Caco-2 (cell line): Measurements from ENCODE around the gene BICRAL. TPM values are rescaled to one million over a fixed set of nuclear protein-coding genes. Genes with fewer than 3 reads are reported as not detected.
A peak's percentile ranks its signal among the peaks of the same experiment; 100 is the strongest.
"Not testable (repeated sequence)": the region's sequence is repeated elsewhere in the genome, so short reads cannot be mapped to it uniquely, and the experiment has no call there.

ENCODE experiments used
- BruUV-seq: library from RNA; stranded (reverse); fragments of 400-500 nt; replicated peaks from 2 replicates; lab custom pipeline; 2021; lab: Mats Ljungman, UMichigan
- CTCF ChIA-PET: fragments of 300-600 bp; sonication (Branson Sonifier 250); formaldehyde crosslinking; loops from one replicate; lab custom pipeline; 2022; ENCODE audit warnings: antibody characterized with exemption; lab: Charles Lee
- POLR2A ChIA-PET: fragments of 300-600 bp; sonication (Branson Sonifier 250); formaldehyde crosslinking; loops from one replicate; lab custom pipeline; 2022; ENCODE audit warnings: antibody characterized with exemption; lab: Charles Lee
- DNase-seq, 2 experiments: peaks; one replicate each; pipeline versions ENCODE4 v3.0.0 to v3.0.0-alpha.2; 2020 to 2022
- H3K27me3 ChIP-seq: replicated peaks from 2 replicates; pipeline ENCODE4 v1.6.0; 2011; ENCODE audit warnings: low read length; ENCODE audit not compliant: control insufficient read depth, insufficient read depth
- H3K36me3 ChIP-seq: 2 replicates; pipeline ENCODE4 v1.5.1; 2011; ENCODE audit warnings: low read length; ENCODE audit not compliant: control insufficient read depth, insufficient read depth
- H3K4me1 ChIP-seq: fragments of 250-450 bp; sonication (Bioruptor Pico); 2 replicates; pipeline ENCODE4 v1.5.1; 2020; ENCODE audit warnings: mild to moderate bottlenecking
- H3K4me3 ChIP-seq: 2 replicates; pipeline ENCODE4 v1.5.1; 2011; ENCODE audit warnings: low read depth, mild to moderate bottlenecking, control low read depth, low read length
- H3K9me3 ChIP-seq: fragments of 250-450 bp; sonication (Bioruptor Pico); 2 replicates; pipeline ENCODE4 v1.5.1; 2020; ENCODE audit warnings: mild to moderate bottlenecking, moderate library complexity
- H3K27ac Mint-ChIP-seq: one replicate; pipeline ENCODE4 v1.8.0; 2022; ENCODE audit warnings: mixed read lengths; ENCODE audit not compliant: unreplicated experiment
- H3K27me3 Mint-ChIP-seq: one replicate; pipeline ENCODE4 v1.8.0; 2022; ENCODE audit warnings: mixed read lengths; ENCODE audit not compliant: insufficient read depth, unreplicated experiment
- H3K36me3 Mint-ChIP-seq: one replicate; pipeline ENCODE4 v1.8.0; 2022; ENCODE audit warnings: mild to moderate bottlenecking, mixed read lengths; ENCODE audit not compliant: insufficient read depth, unreplicated experiment
- H3K4me1 Mint-ChIP-seq: one replicate; pipeline ENCODE4 v1.8.0; 2022; ENCODE audit warnings: low read depth, mixed read lengths; ENCODE audit not compliant: unreplicated experiment
- H3K4me3 Mint-ChIP-seq: one replicate; pipeline ENCODE4 v1.8.0; 2022; ENCODE audit warnings: mild to moderate bottlenecking, moderate library complexity, mixed read lengths; ENCODE audit not compliant: unreplicated experiment
- H3K9me3 Mint-ChIP-seq: one replicate; pipeline ENCODE4 v1.8.0; 2022; ENCODE audit warnings: mixed read lengths; ENCODE audit not compliant: unreplicated experiment
- intact Hi-C: fragments of 100-400 bp; cut with micrococcal nuclease; formaldehyde crosslinking; loops from one replicate; pipeline ENCODE4 v1.10.0; 2022; ENCODE audit not compliant: unreplicated experiment
- total RNA-seq: library from RNA; stranded (reverse); gene quantifications from 2 replicates; pipeline ENCODE4 v1.2.3, GENCODE V29; 2022
- TF ChIP-seq, protein P1 (sequence below), 2 experiments: fragments of 200-600 bp in 1 of 2; IDR thresholded peaks; 1 replicate in 1 of 2; 2 replicates in 1 of 2; pipeline versions ENCODE4 v1.5.1 to v1.8.0; 2011 to 2022; ENCODE audit warnings: antibody characterized with exemption in 1 of 2, control low read depth in 1 of 2, inconsistent platforms in 1 of 2, low read depth in 1 of 2, low read length in 1 of 2, mild to moderate bottlenecking in 1 of 2, moderate library complexity in 1 of 2; ENCODE audit not compliant: insufficient read depth in 1 of 2, severe bottlenecking in 1 of 2, unreplicated experiment in 1 of 2

BICRAL gene
- total RNA-seq, 1 experiment from 2014 or later: 5.3 TPM

DNA sequence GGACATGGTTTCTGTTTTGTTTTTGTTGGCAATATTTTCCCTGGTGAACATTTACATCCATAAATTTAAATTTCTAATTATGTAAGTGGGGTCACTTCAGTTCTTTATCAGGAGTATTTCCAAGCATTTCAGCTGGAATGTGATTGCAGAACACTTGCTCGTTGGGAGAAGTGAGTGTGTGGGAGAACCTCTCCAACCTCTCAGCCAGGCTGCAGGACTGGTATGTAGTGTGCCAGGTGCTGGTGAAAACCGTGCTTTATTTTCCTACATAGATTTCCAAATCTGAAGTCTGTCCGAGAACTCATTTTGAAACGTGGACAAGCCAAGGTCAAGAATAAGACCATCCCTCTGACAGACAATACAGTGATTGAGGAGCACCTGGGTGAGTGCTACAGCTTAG is 103.8 kb downstream of the BICRAL start:
- H3K36me3 Mint-ChIP-seq: peaks cover 78% of the 10 kb centered on the region
- intact Hi-C loops: no loop called here
- H3K27me3 Mint-ChIP-seq: no peaks in the 10 kb centered on the region
- TF ChIP-seq, protein P1, sequence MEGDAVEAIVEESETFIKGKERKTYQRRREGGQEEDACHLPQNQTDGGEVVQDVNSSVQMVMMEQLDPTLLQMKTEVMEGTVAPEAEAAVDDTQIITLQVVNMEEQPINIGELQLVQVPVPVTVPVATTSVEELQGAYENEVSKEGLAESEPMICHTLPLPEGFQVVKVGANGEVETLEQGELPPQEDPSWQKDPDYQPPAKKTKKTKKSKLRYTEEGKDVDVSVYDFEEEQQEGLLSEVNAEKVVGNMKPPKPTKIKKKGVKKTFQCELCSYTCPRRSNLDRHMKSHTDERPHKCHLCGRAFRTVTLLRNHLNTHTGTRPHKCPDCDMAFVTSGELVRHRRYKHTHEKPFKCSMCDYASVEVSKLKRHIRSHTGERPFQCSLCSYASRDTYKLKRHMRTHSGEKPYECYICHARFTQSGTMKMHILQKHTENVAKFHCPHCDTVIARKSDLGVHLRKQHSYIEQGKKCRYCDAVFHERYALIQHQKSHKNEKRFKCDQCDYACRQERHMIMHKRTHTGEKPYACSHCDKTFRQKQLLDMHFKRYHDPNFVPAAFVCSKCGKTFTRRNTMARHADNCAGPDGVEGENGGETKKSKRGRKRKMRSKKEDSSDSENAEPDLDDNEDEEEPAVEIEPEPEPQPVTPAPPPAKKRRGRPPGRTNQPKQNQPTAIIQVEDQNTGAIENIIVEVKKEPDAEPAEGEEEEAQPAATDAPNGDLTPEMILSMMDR (IDR thresholded peaks at IDR 0.05; ENCODE audit: insufficient read depth in 1 of 2, low read depth in 1 of 2, low read length in 1 of 2, severe bottlenecking in 1 of 2, unreplicated experiment in 1 of 2): no peak
- H3K27me3 ChIP-seq: no peaks in the 10 kb centered on the region
- no peak for DNase-seq
- no peak overlapping the region for H3K4me3 Mint-ChIP-seq
- no peaks in the 10 kb centered on the region for H3K4me1 ChIP-seq
- H3K36me3 ChIP-seq: peaks cover 7% of the 10 kb centered on the region
- no TSS peak for BruUV-seq
- no peaks in the 10 kb centered on the region for H3K4me1 Mint-ChIP-seq
- ChIA-PET CTCF (no interaction called here), POLR2A (no interaction called here)
- no peak overlapping the region for H3K27ac Mint-ChIP-seq
- no peaks in the 10 kb centered on the region for H3K9me3 Mint-ChIP-seq
- no peaks in the 10 kb centered on the region for H3K9me3 ChIP-seq
- no peak overlapping the region for H3K4me3 ChIP-seq

DNA sequence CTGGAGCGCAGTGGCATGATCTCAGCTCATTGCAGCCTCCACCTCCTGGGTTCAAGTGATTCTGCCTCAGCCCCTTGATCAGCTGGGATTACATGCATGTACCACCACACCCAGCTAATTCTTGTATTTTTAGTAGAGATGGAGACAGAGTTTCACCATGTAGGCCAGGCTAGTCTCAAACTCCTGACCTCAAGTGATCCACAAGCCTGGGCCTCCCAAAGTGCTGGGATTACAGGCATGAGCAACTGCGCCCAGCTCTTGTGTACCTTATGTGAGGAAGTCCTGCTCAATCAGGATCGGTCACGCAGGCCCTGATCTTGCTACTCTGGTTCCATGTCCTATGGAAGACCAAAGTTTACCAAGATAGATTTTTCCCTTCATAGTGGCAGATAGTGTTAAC is 106.3 kb downstream of the BICRAL start:
- CTCF ChIA-PET, POLR2A ChIA-PET, intact Hi-C loops, H3K4me3 Mint-ChIP-seq, H3K27ac Mint-ChIP-seq, H3K9me3 Mint-ChIP-seq, H3K27me3 Mint-ChIP-seq, H3K4me1 Mint-ChIP-seq, DNase-seq, H3K9me3 ChIP-seq, H3K4me1 ChIP-seq, BruUV-seq, H3K36me3 ChIP-seq, H3K4me3 ChIP-seq, H3K27me3 ChIP-seq: not testable (repeated sequence)
- peaks cover 67% of the 10 kb centered on the region for H3K36me3 Mint-ChIP-seq

DNA sequence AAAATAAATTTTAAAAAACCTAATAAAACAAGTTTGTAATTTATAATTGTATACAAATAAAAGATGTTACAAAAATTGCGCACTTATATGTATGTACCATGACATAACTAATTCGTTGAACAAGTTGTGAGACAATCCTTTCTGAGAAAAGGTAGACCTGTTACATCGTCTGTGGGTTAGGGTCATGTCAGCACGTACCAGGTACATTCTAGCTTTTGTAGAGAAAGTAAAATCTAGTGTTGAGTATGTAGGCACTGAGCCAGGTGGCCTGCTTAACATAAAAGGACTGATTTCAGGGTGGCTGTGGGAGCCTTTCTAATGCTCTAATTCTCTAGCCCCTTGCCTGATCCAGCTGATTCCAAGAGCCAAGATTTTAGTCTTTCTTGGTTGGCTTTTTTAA is 108.0 kb downstream of the BICRAL start:
- H3K4me1 Mint-ChIP-seq: peaks cover 15% of the 10 kb centered on the region
- H3K36me3 Mint-ChIP-seq: peaks cover 51% of the 10 kb centered on the region
- ChIA-PET CTCF (no interaction called here), POLR2A (interaction anchor here (1.0 to 1.9 kb wide), 2 partner anchors 10 to 144 kb away, joined by 4 to 13 read pairs; partner anchors contain the start of genes RPL7L1 and TBCC)
- H3K27ac Mint-ChIP-seq: peak overlapping the region; percentile 89
- DNase-seq: no peak
- peak overlapping the region; percentile 94 for H3K4me3 Mint-ChIP-seq
- H3K27me3 Mint-ChIP-seq: no peaks in the 10 kb centered on the region
- TF ChIP-seq, protein P1 (IDR thresholded peaks at IDR 0.05; ENCODE audit: insufficient read depth in 1 of 2, low read depth in 1 of 2, low read length in 1 of 2, severe bottlenecking in 1 of 2, unreplicated experiment in 1 of 2): no peak
- Histone ChIP-seq H3K9me3 (no peaks in the 10 kb centered on the region), H3K4me1 (0 out of 2 replicates have a peak, but pooled peaks cover 5% of the 10 kb centered on the region), H3K27me3 (no peaks in the 10 kb centered on the region), H3K4me3 (peak overlapping the region; percentile 73), H3K36me3 (no peaks in the 10 kb centered on the region; the same call in 1 of the 2 replicates)
- no TSS peak for BruUV-seq
- intact Hi-C loops: loop anchor here (1.0 to 5.0 kb wide), 2 partner anchors 11 to 143 kb away; partner anchors contain the start of genes RPL7L1 and TBCC
- H3K9me3 Mint-ChIP-seq: no peaks in the 10 kb centered on the region
